Coronary artery (tissue), 2 donors: Measurements from ENCODE around the gene RAI1.

Source experiments
- DNase-seq: peaks from one replicate; pipeline ENCODE4 v3.0.0-alpha.2; 2017; ENCODE audit warnings: low spot score
- H3K27ac ChIP-seq, 2 donors: fragments of 200-600 bp; sonication (generic); one replicate each; pipeline ENCODE4 v1.5.1; 2016 to 2019
- H3K4me3 ChIP-seq: fragments of 200-600 bp; sonication (generic); 2 replicates; pipeline ENCODE4 v1.5.1; 2016; ENCODE audit warnings: mild to moderate bottlenecking, moderate library complexity
- TF ChIP-seq, protein P1 (sequence below): fragments of 200-600 bp; sonication (generic); IDR thresholded peaks from one replicate; pipeline ENCODE4 v1.5.1; 2019; ENCODE audit warnings: antibody characterized with exemption

RAI1 gene

DNA sequence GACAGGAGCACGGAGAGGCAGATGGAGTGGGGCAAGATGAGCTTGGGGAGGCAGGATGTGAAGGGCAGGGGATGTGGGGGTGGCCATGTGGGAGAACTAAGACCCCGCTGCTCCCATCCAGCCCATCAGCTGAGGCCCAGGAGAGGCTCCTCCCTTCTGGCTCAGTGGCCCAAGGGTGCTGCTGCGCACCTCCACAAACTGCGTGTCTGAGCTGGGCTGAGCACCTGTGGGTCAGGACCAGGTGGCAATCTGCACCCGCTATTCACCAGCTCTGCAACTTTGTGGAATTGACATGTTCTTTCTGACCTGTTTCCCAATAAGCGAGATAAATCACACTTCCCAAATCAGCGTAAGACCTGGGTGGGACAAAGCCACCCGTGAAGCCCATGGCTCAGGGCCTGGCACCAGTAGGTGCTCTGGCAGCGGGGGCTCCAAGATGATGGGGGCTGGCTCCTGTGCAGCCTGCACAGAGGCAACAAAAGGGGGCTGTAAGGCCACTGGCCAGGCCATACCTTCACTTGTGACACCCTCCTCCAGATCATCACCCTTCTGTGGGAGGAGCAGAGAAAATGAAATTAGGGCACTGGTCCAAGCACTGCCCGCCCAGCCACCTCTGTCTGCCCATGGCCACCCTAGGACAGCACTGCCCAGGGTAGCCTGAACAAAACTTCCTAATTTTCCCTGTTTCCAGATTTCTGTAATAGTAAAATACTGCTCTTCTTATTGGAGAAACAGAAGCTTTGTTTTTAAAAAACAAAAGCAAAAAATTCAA, 167.2 kb downstream of the RAI1 start:
- DNase-seq = no peak
- Histone ChIP-seq H3K4me3 (no peak overlapping the region), H3K27ac (peak overlapping the region; percentile 11 to 83)
- TF ChIP-seq, protein P1, sequence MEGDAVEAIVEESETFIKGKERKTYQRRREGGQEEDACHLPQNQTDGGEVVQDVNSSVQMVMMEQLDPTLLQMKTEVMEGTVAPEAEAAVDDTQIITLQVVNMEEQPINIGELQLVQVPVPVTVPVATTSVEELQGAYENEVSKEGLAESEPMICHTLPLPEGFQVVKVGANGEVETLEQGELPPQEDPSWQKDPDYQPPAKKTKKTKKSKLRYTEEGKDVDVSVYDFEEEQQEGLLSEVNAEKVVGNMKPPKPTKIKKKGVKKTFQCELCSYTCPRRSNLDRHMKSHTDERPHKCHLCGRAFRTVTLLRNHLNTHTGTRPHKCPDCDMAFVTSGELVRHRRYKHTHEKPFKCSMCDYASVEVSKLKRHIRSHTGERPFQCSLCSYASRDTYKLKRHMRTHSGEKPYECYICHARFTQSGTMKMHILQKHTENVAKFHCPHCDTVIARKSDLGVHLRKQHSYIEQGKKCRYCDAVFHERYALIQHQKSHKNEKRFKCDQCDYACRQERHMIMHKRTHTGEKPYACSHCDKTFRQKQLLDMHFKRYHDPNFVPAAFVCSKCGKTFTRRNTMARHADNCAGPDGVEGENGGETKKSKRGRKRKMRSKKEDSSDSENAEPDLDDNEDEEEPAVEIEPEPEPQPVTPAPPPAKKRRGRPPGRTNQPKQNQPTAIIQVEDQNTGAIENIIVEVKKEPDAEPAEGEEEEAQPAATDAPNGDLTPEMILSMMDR = no peak

DNA sequence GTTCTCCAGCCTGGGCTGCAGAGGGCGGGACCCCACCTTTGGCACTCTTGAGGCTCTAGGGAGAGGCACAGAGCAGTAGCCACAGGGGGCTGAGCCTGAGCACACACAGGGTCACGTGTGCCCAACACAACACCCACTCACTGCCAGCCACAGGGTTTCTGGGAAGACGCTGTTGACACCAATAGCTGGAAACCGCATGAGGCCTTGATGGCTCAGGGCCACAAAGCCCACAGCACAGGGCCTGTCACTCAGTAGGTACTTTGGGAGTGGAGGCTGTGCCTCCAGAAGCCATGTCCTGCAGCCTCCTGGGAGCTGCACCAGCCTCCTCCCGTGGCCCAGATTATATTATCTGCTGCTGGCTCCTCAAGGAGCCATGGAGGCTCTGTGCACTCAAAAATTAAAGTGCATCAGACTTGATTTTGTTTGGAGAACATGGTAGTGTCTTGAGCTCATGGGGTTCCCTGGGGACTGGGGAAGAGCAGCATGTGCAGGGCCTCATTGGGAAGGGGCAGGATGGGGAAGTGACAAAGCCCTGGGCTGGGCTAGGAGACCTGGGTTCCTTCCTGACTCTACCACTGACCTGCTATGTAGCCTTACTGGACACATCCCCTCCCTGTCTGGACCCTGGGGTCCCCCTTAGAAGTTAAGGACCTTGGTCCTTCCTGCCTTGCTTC, 168.0 kb downstream of the RAI1 start:
- DNase-seq = no peak
- TF ChIP-seq, protein P1 = no peak
- H3K4me3 ChIP-seq = no peak overlapping the region
- H3K27ac ChIP-seq = peak overlapping the region; percentile 22 to 83

DNA sequence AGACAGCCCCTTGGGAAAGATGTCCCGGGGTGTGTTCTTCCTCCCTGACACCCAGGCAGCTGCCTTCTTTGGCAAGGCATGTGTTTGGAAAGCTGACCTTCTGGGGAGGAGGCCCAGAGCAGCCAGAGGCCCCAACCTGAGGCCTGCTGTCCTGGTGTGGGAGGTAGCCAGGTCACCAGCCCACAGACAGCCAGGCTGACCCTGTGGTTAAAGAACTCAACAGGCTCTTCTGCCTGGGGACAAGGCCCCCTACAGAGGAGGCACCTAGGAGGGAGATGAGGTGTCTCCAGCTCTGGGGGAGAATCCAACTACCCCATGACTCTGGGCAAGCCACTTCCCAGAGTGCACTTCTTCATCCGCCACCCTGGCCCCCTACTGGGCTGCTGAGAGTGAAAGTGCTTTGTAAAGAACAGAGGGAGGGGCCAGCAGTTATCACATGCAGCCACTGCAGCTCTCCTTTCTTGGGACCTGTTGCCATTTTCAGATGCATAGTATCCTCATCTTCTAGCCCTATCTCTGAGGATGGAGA, 168.7 kb downstream of the RAI1 start:
- TF ChIP-seq, protein P1 = no peak
- Histone ChIP-seq H3K27ac (peak overlapping the region; percentile 22 to 83), H3K4me3 (no peak overlapping the region)
- no peak for DNase-seq

DNA sequence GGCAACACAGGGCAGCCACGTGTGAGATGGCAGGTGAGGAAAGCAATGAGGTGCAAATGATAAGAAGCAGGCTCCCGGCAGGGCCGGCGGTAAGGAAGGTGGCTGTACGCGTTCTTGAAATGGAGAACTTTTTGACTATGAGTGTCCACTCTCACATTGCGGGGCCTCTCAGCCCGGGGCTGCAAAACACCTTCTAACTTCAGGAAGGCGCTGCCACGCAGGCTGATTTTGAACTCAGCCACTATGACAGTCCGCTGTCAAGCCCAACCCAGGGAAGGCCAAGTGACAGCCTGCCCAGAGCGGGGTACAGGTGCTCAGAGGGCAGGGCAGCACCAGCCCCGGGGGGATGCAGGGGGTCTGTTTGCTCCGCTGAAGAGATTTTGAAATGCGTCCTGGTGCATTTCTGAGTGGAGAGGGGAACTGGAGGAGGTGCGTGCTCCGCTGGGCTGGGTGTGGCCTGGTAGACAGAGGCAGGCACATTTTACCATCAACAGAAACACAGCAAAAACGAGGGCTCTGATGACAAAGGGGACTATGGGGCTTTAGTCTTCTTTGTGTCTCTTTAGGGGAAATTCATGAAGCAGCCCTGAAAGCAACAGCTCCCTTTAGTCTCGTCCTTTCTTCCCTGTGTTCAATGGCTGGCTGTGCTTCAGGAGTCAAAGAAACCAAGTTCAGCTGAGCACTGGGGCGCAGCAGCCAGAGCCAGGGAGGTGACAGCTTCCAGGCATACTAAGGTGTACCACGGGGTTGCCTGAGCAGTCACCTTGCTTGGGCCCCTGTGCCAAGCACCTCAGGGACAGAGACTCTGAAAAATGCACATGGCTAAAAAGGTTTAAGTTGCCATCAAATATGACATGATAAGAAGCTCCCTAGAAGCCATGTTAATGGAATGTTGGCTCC, 170.1 kb downstream of the RAI1 start:
- H3K4me3 ChIP-seq = no peak overlapping the region
- H3K27ac ChIP-seq = no peak overlapping the region
- TF ChIP-seq, protein P1 = no peak
- no peak for DNase-seq

DNA sequence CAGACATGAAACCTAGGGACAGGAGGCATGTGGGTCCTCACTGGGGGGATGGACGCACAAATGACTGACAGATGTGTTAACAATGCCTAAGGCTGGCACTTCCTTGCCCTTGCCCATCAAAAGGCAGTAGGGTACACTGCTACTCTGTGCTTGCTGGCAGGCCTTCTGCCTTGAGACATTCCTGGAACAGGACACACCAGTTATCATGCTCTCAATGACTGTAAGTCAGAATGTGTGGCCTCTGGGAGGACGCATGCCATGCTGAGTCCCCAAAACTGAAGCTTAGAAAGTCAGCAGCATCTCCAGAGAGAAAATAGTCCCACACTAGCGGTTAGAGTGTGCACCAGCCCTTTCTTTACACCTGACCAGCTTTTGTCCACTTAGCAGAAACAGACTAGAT, 171.7 kb downstream of the RAI1 start:
- Histone ChIP-seq H3K27ac (peak overlapping the region in 1 of 2 donors; percentile 15), H3K4me3 (no peak overlapping the region)
- TF ChIP-seq, protein P1 = no peak
- DNase-seq = no peak

DNA sequence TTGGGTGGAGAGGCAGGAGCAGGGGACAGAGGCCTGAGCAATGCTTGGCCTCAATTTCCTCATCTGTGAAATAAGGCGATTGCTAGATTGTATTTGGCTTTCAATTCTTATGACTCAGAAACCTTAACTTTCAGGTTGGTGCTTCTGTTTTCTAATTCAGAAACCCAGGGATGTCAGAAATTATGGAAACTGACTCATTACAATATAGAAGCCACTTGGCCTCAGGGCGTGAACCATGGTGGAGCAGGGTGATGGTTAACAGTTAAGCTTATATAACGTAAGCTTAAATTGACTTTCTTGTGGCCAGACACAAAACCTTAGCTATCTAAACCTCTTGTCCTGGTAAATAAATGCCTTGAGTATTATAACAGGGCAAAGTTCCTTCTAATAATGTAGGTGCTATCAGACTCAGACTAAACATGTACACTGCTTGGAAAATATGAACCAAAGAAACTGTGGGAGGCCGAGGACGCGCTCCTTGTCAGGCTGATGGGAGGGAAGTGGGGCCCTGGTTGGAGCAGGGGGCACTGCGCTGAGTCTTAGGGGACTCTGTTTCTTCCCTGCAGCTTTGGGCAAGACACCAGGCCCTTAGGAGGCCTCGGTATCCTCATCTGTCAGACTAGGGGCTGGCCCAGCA, 172.7 kb downstream of the RAI1 start:
- Histone ChIP-seq H3K27ac (no peak overlapping the region), H3K4me3 (no peak overlapping the region)
- DNase-seq = no peak
- TF ChIP-seq, protein P1 = no peak
